Kidney (tissue), 14 donors: Measurements from ENCODE around the gene CYBA. TPM values are rescaled to one million over a fixed set of nuclear protein-coding genes. Genes with fewer than 3 reads are reported as not detected.

ENCODE experiments used
- DNase-seq, 5 donors: peaks; one replicate each; pipeline ENCODE4 v3.0.0-alpha.2; 2013 to 2020
- FAIRE-seq: peaks from 2 replicates; lab custom pipeline; 2012; peaks lifted over from hg19 to GRCh38; lab: Jason Lieb, UNC
- H3K27ac ChIP-seq, 2 donors: one replicate each; pipeline ENCODE4 v1.7.0; 2013; ENCODE audit warnings: low read depth in 2 of 2, low read length in 2 of 2, inconsistent platforms in 1 of 2
- H3K27me3 ChIP-seq: one replicate; pipeline ENCODE4 v1.7.1; 2013; ENCODE audit warnings: low read length, inconsistent platforms; ENCODE audit not compliant: control insufficient read depth, insufficient read depth
- H3K36me3 ChIP-seq, 3 donors: one replicate each; pipeline versions ENCODE4 v1.7.0 to v1.7.1; 2013; ENCODE audit warnings: low read length in 3 of 3, control low read depth in 1 of 3, inconsistent platforms in 1 of 3; ENCODE audit not compliant: insufficient read depth in 3 of 3, control insufficient read depth in 2 of 3
- H3K4me1 ChIP-seq, 3 donors: one replicate each; pipeline versions ENCODE4 v1.7.0 to v1.7.1; 2013; ENCODE audit warnings: low read length in 3 of 3, inconsistent platforms in 1 of 3, low read depth in 1 of 3; ENCODE audit not compliant: control insufficient read depth in 2 of 3, insufficient read depth in 2 of 3
- H3K4me3 ChIP-seq, 3 donors: one replicate each; pipeline versions ENCODE4 v1.7.0 to v1.8.1; 2013; ENCODE audit warnings: low read length in 3 of 3, control low read depth in 1 of 3, inconsistent platforms in 1 of 3
- H3K9ac ChIP-seq, 3 donors: one replicate each; pipeline versions ENCODE4 v1.7.0 to v1.7.1; 2013; ENCODE audit warnings: low read length in 3 of 3, control low read depth in 1 of 3, inconsistent platforms in 1 of 3
- H3K9me3 ChIP-seq, 3 donors: one replicate each; pipeline versions ENCODE4 v1.7.0 to v1.7.1; 2013; ENCODE audit warnings: low read length in 3 of 3, control low read depth in 1 of 3, inconsistent platforms in 1 of 3; ENCODE audit not compliant: control insufficient read depth in 2 of 3, insufficient read depth in 1 of 3
- CTCF ChIP-seq: IDR thresholded peaks from 3 replicates; pipeline ENCODE4 v1.5.1; 2012; ENCODE audit warnings: mild to moderate bottlenecking, moderate library complexity, borderline replicate concordance; ENCODE audit not compliant: insufficient read depth; ENCODE audit errors: extremely low read depth
- intact Hi-C: fragments of 100-400 bp; cut with DNase I; formaldehyde crosslinking; loops from one replicate; pipeline ENCODE4 v1.11.1; 2022
- polyA plus RNA-seq: library from polyadenylated mRNA; stranded (reverse); fragments of 350-450 nt; fragmentation: Illumina TruSeq; extraction: RNeasy Lipid Tissue Mini Kit (QIAGEN cat#74804); gene quantifications from one replicate; pipeline ENCODE4 v1.2.3, GENCODE V29; 2014; ENCODE audit warnings: low read depth, low replicate concordance; ENCODE audit not compliant: insufficient read depth
- total RNA-seq: library from RNA; stranded (reverse); fragmentation: NEBNext Ultra II Directional; extraction: Animal tissue kit (Norgen Biotek cat#: 25700); gene quantifications from one replicate; pipeline ENCODE4 v1.2.1, GENCODE V29; 2021
- donor health status: control.
- donor health status: control.
- donor health status: control.
- donor health status: control.
- donor health status: control.
- donor health status: DM: yes; HTN: yes; CAD: no.
- donor health status: Normal renal cell carcinoma (clear cell type).

The CYBA gene
- total and polyA plus RNA-seq, 2 donors from 2014 or later: 263 to 395 TPM

GRCh38 chr16:88626646-88627045 is 24.2 kb downstream of the CYBA start:
- no peak for FAIRE-seq
- peaks cover 0 to 41% (median 15%) of the 10 kb centered on the region in 3 donors for H3K36me3 ChIP-seq
- no peak overlapping the region for H3K4me3 ChIP-seq

DNA sequence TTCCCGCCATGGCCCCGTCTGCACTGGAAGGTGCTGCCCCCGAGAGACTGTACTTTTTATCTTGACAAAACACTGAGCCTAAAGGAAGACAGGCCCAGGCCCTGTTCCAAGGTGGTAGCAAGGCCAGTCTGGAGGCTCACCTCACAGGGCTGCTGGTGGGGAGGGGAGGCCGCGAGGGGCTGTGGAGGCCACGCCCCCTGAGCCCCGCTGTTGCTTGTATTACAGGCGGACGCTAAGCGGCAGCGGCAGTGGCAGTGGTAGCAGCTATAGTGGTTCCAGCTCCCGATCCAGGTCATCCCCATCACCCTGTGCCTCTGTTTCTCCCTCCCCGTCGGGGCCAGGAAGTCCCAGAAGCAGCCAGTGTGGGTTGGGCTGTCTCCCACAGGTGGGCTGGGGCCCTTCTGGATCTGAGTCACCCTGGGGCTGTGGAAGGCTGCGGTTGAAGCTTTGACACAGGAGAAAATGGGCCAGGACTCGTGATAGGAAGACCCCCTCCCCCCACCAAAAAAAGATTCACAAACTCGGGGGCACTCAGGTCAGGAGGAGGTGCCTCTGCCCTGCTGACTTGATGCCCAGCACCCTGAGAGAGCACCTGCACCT is 25.8 kb downstream of the CYBA start:
- FAIRE-seq: no peak
- TF ChIP-seq CTCF: no peak
- H3K27ac ChIP-seq: no peak overlapping the region
- H3K9ac ChIP-seq: no peak overlapping the region
- peaks cover 0 to 44% (median 15%) of the 10 kb centered on the region in 3 donors for H3K36me3 ChIP-seq
- no peaks in the 10 kb centered on the region for H3K4me1 ChIP-seq
- no peak overlapping the region for H3K4me3 ChIP-seq
- intact Hi-C loops: no loop called here
- no peaks in the 10 kb centered on the region for H3K27me3 ChIP-seq
- H3K9me3 ChIP-seq: no peaks in the 10 kb centered on the region
- DNase-seq: no peak

More at GRCh38 chr16:88626646-88627045, 24.2 kb downstream of the CYBA start:
- no peak overlapping the region for H3K27ac ChIP-seq
- no peak overlapping the region for H3K9ac ChIP-seq
- TF ChIP-seq CTCF: no peak
- DNase-seq: no peak
- no peaks in the 10 kb centered on the region for H3K9me3 ChIP-seq
- no peaks in the 10 kb centered on the region for H3K27me3 ChIP-seq
- no peaks in the 10 kb centered on the region for H3K4me1 ChIP-seq
- intact Hi-C loops: no loop called here

DNA sequence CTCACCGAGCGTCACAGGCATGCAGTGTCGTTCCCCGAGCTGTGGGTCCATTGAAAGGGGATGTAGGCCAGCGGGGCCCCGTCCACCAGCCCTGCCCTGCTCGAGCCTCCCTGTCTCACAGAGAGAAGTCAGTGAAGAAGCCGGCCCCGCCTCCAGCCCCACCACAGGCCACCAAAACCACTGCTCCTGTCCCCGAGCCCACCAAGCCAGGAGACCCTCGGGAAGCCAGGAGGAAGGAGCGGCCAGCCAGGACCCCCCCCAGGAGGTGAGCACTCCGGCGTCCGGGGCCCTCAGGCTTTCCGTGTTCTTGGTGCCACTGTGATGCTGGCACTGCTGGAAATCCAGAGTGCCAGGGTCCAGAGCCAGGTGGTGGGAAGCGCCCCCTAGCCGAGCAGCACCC is 26.4 kb downstream of the CYBA start:
- FAIRE-seq (no peak), DNase-seq (no peak)
- Histone ChIP-seq H3K9me3 (no peaks in the 10 kb centered on the region), H3K4me1 (no peaks in the 10 kb centered on the region), H3K27ac (no peak overlapping the region), H3K4me3 (no peak overlapping the region), H3K27me3 (no peaks in the 10 kb centered on the region), H3K9ac (no peak overlapping the region), H3K36me3 (peaks cover 0 to 40% (median 15%) of the 10 kb centered on the region in 3 donors)
- intact Hi-C loops: no loop called here
- TF ChIP-seq CTCF: no peak

- Histone ChIP-seq H3K27me3 (no peaks in the 10 kb centered on the region), H3K9me3 (no peaks in the 10 kb centered on the region), H3K36me3 (peaks cover 0 to 40% (median 15%) of the 10 kb centered on the region in 3 donors), H3K4me1 (no peaks in the 10 kb centered on the region), H3K27ac (no peak overlapping the region), H3K9ac (no peak overlapping the region), H3K4me3 (no peak overlapping the region)
- DNase-seq (no peak), FAIRE-seq (no peak)
- no peak for TF ChIP-seq CTCF
- intact Hi-C loops: no loop called here
Observed at GRCh38 chr16:88623858-88624257, 27.0 kb downstream of the CYBA start.
